Measurements from ENCODE around the gene SAMD14. TPM values are rescaled to one million over a fixed set of nuclear protein-coding genes. Genes with fewer than 3 reads are reported as not detected.

The SAMD14 gene
- total RNA-seq, 1 experiment from 2014 or later: 3.4 TPM

DNA sequence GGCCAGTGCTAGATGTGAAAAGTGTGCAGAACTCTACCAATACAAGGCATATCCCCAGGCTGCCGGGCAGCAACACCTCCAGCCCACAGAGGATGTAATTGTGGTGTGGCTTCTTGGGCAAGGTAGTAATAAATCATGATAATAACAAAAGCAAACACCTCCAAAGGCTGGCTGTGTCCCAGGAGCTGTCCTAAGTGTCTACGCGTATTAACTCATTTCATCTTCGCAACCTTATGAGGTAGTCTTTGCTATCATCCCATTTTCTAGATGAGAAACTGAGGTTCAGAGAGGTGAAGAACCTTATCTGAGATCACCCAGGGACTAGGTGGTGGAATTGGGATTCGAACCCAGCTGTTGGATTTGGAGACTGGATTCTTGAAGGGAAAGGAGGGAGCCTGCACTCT, 29.5 kb downstream of the SAMD14 start:
- no peaks in the 10 kb centered on the region for H3K36me3 Mint-ChIP-seq (ENCODE audit: insufficient read depth, unreplicated experiment)
- H3K27me3 Mint-ChIP-seq (ENCODE audit: insufficient read depth, unreplicated experiment): no peaks in the 10 kb centered on the region
- H3K9me3 Mint-ChIP-seq (ENCODE audit: unreplicated experiment): no peaks in the 10 kb centered on the region
- POLR2A ChIA-PET: no interaction called here
- no peak for DNase-seq
- CTCF ChIA-PET: no interaction called here
- no TSS peak for BruUV-seq (replicated peaks)
- TF ChIP-seq, protein P1, sequence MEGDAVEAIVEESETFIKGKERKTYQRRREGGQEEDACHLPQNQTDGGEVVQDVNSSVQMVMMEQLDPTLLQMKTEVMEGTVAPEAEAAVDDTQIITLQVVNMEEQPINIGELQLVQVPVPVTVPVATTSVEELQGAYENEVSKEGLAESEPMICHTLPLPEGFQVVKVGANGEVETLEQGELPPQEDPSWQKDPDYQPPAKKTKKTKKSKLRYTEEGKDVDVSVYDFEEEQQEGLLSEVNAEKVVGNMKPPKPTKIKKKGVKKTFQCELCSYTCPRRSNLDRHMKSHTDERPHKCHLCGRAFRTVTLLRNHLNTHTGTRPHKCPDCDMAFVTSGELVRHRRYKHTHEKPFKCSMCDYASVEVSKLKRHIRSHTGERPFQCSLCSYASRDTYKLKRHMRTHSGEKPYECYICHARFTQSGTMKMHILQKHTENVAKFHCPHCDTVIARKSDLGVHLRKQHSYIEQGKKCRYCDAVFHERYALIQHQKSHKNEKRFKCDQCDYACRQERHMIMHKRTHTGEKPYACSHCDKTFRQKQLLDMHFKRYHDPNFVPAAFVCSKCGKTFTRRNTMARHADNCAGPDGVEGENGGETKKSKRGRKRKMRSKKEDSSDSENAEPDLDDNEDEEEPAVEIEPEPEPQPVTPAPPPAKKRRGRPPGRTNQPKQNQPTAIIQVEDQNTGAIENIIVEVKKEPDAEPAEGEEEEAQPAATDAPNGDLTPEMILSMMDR (IDR thresholded peaks at IDR 0.05; ENCODE audit: insufficient read depth in 1 of 2, low read depth in 1 of 2, low read length in 1 of 2, severe bottlenecking in 1 of 2, unreplicated experiment in 1 of 2): no peak
- no peak overlapping the region for H3K27ac Mint-ChIP-seq (ENCODE audit: unreplicated experiment)
- H3K4me1 Mint-ChIP-seq (ENCODE audit: low read depth, unreplicated experiment): no peaks in the 10 kb centered on the region
- H3K4me3 Mint-ChIP-seq (ENCODE audit: unreplicated experiment): no peak overlapping the region
- Histone ChIP-seq H3K27me3 (replicated peaks; ENCODE audit: control insufficient read depth, insufficient read depth, low read length) (no peaks in the 10 kb centered on the region), H3K4me1 (no peaks in the 10 kb centered on the region), H3K9me3 (no peaks in the 10 kb centered on the region), H3K4me3 (ENCODE audit: low read depth, low read length) (no peak overlapping the region), H3K36me3 (ENCODE audit: control insufficient read depth, insufficient read depth, low read length) (no peaks in the 10 kb centered on the region)
- intact Hi-C loops (cut with micrococcal nuclease; ENCODE audit: unreplicated experiment): no loop called here

- ChIA-PET CTCF (no interaction called here), POLR2A (no interaction called here)
- no peak overlapping the region for H3K4me3 ChIP-seq (ENCODE audit: low read depth, low read length)
- no peaks in the 10 kb centered on the region for H3K36me3 Mint-ChIP-seq (ENCODE audit: insufficient read depth, unreplicated experiment)
- no peaks in the 10 kb centered on the region for H3K27me3 ChIP-seq (replicated peaks; ENCODE audit: control insufficient read depth, insufficient read depth, low read length)
- intact Hi-C loops (cut with micrococcal nuclease; ENCODE audit: unreplicated experiment): no loop called here
- H3K36me3 ChIP-seq (ENCODE audit: control insufficient read depth, insufficient read depth, low read length): no peaks in the 10 kb centered on the region
- H3K9me3 Mint-ChIP-seq (ENCODE audit: unreplicated experiment): no peaks in the 10 kb centered on the region
- no peaks in the 10 kb centered on the region for H3K4me1 ChIP-seq
- BruUV-seq (replicated peaks): no TSS peak
- TF ChIP-seq, protein P1 (IDR thresholded peaks at IDR 0.05; ENCODE audit: insufficient read depth in 1 of 2, low read depth in 1 of 2, low read length in 1 of 2, severe bottlenecking in 1 of 2, unreplicated experiment in 1 of 2): no peak
- no peak overlapping the region for H3K4me3 Mint-ChIP-seq (ENCODE audit: unreplicated experiment)
- DNase-seq: no peak
- no peaks in the 10 kb centered on the region for H3K27me3 Mint-ChIP-seq (ENCODE audit: insufficient read depth, unreplicated experiment)
- no peak overlapping the region for H3K27ac Mint-ChIP-seq (ENCODE audit: unreplicated experiment)
- no peaks in the 10 kb centered on the region for H3K9me3 ChIP-seq
- no peaks in the 10 kb centered on the region for H3K4me1 Mint-ChIP-seq (ENCODE audit: low read depth, unreplicated experiment)
Observed at GRCh38 chr17:50099003-50099402, 31.0 kb downstream of the SAMD14 start.

DNA sequence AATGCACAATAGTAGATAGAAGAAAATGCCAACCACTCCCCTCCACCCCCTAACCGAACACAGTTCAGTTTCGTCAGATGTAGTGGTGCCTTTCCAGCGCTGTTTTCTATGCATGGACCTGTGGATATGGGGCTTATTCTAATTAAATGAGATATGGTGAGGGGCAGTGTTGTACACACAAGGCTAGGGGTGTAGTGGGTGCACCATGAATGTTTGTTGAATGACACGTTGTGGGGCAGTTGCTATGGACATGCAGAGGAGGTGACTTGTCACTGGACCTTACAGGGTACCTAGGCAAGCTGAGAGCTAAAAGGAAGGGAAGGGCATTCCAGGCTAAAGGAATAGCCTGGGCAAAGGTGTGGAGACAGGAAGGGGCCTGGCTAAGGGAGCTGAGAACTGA, 31.4 kb downstream of the SAMD14 start:
- Mint-ChIP-seq H3K4me3 (ENCODE audit: unreplicated experiment) (no peak overlapping the region), H3K27ac (ENCODE audit: unreplicated experiment) (no peak overlapping the region), H3K9me3 (ENCODE audit: unreplicated experiment) (no peaks in the 10 kb centered on the region), H3K36me3 (ENCODE audit: insufficient read depth, unreplicated experiment) (no peaks in the 10 kb centered on the region), H3K4me1 (ENCODE audit: low read depth, unreplicated experiment) (no peaks in the 10 kb centered on the region), H3K27me3 (ENCODE audit: insufficient read depth, unreplicated experiment) (no peaks in the 10 kb centered on the region)
- H3K4me1 ChIP-seq: no peaks in the 10 kb centered on the region
- POLR2A ChIA-PET: no interaction called here
- intact Hi-C loops (cut with micrococcal nuclease; ENCODE audit: unreplicated experiment): no loop called here
- BruUV-seq (replicated peaks): no TSS peak
- no peaks in the 10 kb centered on the region for H3K36me3 ChIP-seq (ENCODE audit: control insufficient read depth, insufficient read depth, low read length)
- H3K9me3 ChIP-seq: no peaks in the 10 kb centered on the region
- TF ChIP-seq, protein P1 (IDR thresholded peaks at IDR 0.05; ENCODE audit: insufficient read depth in 1 of 2, low read depth in 1 of 2, low read length in 1 of 2, severe bottlenecking in 1 of 2, unreplicated experiment in 1 of 2): no peak
- DNase-seq: no peak
- CTCF ChIA-PET: no interaction called here
- no peak overlapping the region for H3K4me3 ChIP-seq (ENCODE audit: low read depth, low read length)
- no peaks in the 10 kb centered on the region for H3K27me3 ChIP-seq (replicated peaks; ENCODE audit: control insufficient read depth, insufficient read depth, low read length)

Measured in Caco-2 (cell line).